Transverse colon (tissue), 4 donors: ENCODE measurements around the gene FLG. TPM values are rescaled to one million over a fixed set of nuclear protein-coding genes. Genes with fewer than 3 reads are reported as not detected.

ENCODE experiments used
- DNase-seq: peaks from one replicate; pipeline ENCODE4 v3.0.0-alpha.2; 2019
- H3K27ac ChIP-seq, 4 donors: fragments of 200-600 bp; sonication (generic); 2 replicates each; pipeline ENCODE4 v1.5.1; 2016 to 2018; ENCODE audit warnings: inconsistent platforms in 4 of 4
- H3K27me3 ChIP-seq: fragments of 200-600 bp; sonication (generic); 2 replicates; pipeline ENCODE4 v1.5.1; 2017; ENCODE audit warnings: inconsistent platforms
- H3K36me3 ChIP-seq, 4 donors: fragments of 200-600 bp; sonication (generic); 2 replicates each; pipeline ENCODE4 v1.5.1; 2017 to 2019; ENCODE audit warnings: inconsistent platforms in 4 of 4
- H3K4me1 ChIP-seq, 4 donors: fragments of 200-600 bp; sonication (generic); 2 replicates each; pipeline ENCODE4 v1.5.1; 2017 to 2020; ENCODE audit warnings: inconsistent platforms in 4 of 4
- H3K4me3 ChIP-seq, 4 donors: fragments of 200-600 bp; sonication (generic); 1 replicate in 1 of 4; 2 replicates in 3 of 4; pipeline versions ENCODE4 v1.5.1 to v1.6.1; 2017 to 2019; ENCODE audit warnings: inconsistent platforms in 4 of 4
- H3K9me3 ChIP-seq, 2 donors: fragments of 200-600 bp; sonication (generic); 2 replicates each; pipeline ENCODE4 v1.5.1; 2017 to 2019; ENCODE audit warnings: inconsistent platforms in 2 of 2
- CTCF ChIP-seq, 5 experiments: fragments of 200-600 bp in 3 of 5; fragments of 450-650 bp in 2 of 5; sonication (generic) in 3 of 5; IDR thresholded peaks; 1 replicate in 2 of 5; 2 replicates in 3 of 5; pipeline ENCODE4 v1.5.1; 2016 to 2017; ENCODE audit warnings: antibody characterized with exemption in 5 of 5, inconsistent platforms in 3 of 5, mild to moderate bottlenecking in 2 of 5, moderate library complexity in 1 of 5
- EP300 ChIP-seq: sonication (generic); formaldehyde crosslinking; IDR thresholded peaks from one replicate; pipeline ENCODE4 v1.6.1; 2017; ENCODE audit warnings: antibody characterized with exemption, low read depth
- POLR2A ChIP-seq: fragments of 450-650 bp; IDR thresholded peaks from one replicate; pipeline ENCODE4 v1.6.1; 2016; ENCODE audit warnings: antibody characterized with exemption, mild to moderate bottlenecking, moderate library complexity
- POLR2AphosphoS5 ChIP-seq, 3 donors: sonication (generic); formaldehyde crosslinking; IDR thresholded peaks; one replicate each; pipeline ENCODE4 v1.6.1; 2016; ENCODE audit warnings: antibody characterized with exemption in 3 of 3
- WGBS, 2 donors: methylation state at CpG; one replicate each; pipeline ENCODE4 v1.1.5; 2018; ENCODE audit warnings: low coverage in 1 of 2; 5-methylcytosine and 5-hydroxymethylcytosine counted together
- in situ Hi-C, 4 donors: fragments of 200-750 bp; cut with MboI; loops; one replicate each; pipeline versions ENCODE4 v1.15.0 to v1.15.1; 2017; ENCODE audit warnings: low sequenced_read_pairs in 3 of 4, low pct_ligation_motif_present in 1 of 4, low pct_unique_long_range_greater_than_20kb in 1 of 4
- intact Hi-C: fragments of 100-400 bp; cut with DNase I; formaldehyde crosslinking; loops from one replicate; pipeline ENCODE4 v1.15.1; 2023; ENCODE audit warnings: low total_unique reads
- total RNA-seq, 4 donors: library from RNA; depleted of rRNA; stranded (reverse); fragments of >200 nt; gene quantifications; one replicate each; pipeline ENCODE4 v1.1.0, GENCODE V29; 2016

Gene FLG
- total RNA-seq, 4 donors from 2014 or later: not detected

GRCh38 chr1:152356736-152357135 is 31.7 kb upstream of the FLG start:
- 33 to 63% methylated on average over 1 of the region's 1 CpG for WGBS, 2 donors
- Histone ChIP-seq H3K27ac (no peak overlapping the region), H3K9me3 (no peaks in the 10 kb centered on the region), H3K36me3 (no peaks in the 10 kb centered on the region), H3K4me1 (no peaks in the 10 kb centered on the region), H3K4me3 (no peak overlapping the region), H3K27me3 (no peaks in the 10 kb centered on the region)
- in situ Hi-C loops: no loop called here
- intact Hi-C loops: no loop called here
- DNase-seq: no peak
- TF ChIP-seq POLR2A (no peak), CTCF (IDR thresholded peaks at IDR 0.05) (no peak), POLR2AphosphoS5 (IDR thresholded peaks at IDR 0.05) (no peak), EP300 (no peak)

- Histone ChIP-seq H3K27ac (no peak overlapping the region), H3K36me3 (no peaks in the 10 kb centered on the region), H3K4me1 (no peaks in the 10 kb centered on the region), H3K9me3 (no peaks in the 10 kb centered on the region), H3K4me3 (no peak overlapping the region), H3K27me3 (no peaks in the 10 kb centered on the region)
- DNase-seq: no peak
- WGBS, 2 donors: 84 to 100% methylated on average over 2 of the region's 2 CpGs
- in situ Hi-C loops: no loop called here
- intact Hi-C loops: no loop called here
- TF ChIP-seq POLR2AphosphoS5 (IDR thresholded peaks at IDR 0.05) (no peak), POLR2A (no peak), EP300 (no peak), CTCF (IDR thresholded peaks at IDR 0.05) (no peak)
These were observed 24.6 kb upstream of the FLG start for GRCh38 chr1:152349611-152350010.

GRCh38 chr1:152348447-152348846 is 23.4 kb upstream of the FLG start:
- intact Hi-C loops: no loop called here
- in situ Hi-C loops: no loop called here
- no peak overlapping the region for H3K4me3 ChIP-seq

GRCh38 chr1:152347116-152347728 is 22.2 kb upstream of the FLG start:
- no peaks in the 10 kb centered on the region for H3K27me3 ChIP-seq
- no peak overlapping the region for H3K27ac ChIP-seq
- no peaks in the 10 kb centered on the region for H3K9me3 ChIP-seq
- DNase-seq: no peak
- no peaks in the 10 kb centered on the region for H3K36me3 ChIP-seq
- no peaks in the 10 kb centered on the region for H3K4me1 ChIP-seq
- in situ Hi-C loops: no loop called here
- intact Hi-C loops: no loop called here
- WGBS, 2 donors: 10 to 13% methylated on average over 8 of the region's 8 CpGs
- H3K4me3 ChIP-seq: no peak overlapping the region
- peak; percentile 62 to 85 (median 82) for TF ChIP-seq CTCF (IDR thresholded peaks at IDR 0.05)
- TF ChIP-seq POLR2A: no peak
- no peak for TF ChIP-seq POLR2AphosphoS5 (IDR thresholded peaks at IDR 0.05)
- no peak for TF ChIP-seq EP300

More at GRCh38 chr1:152348447-152348846, 23.4 kb upstream of the FLG start:
- Histone ChIP-seq H3K36me3 (no peaks in the 10 kb centered on the region), H3K27ac (no peak overlapping the region), H3K9me3 (no peaks in the 10 kb centered on the region), H3K27me3 (no peaks in the 10 kb centered on the region), H3K4me1 (no peaks in the 10 kb centered on the region)
- no peak for DNase-seq
- 29 to 57% methylated on average over 1 of the region's 1 CpG for WGBS, 2 donors
- no peak for TF ChIP-seq POLR2AphosphoS5 (IDR thresholded peaks at IDR 0.05)
- no peak for TF ChIP-seq EP300
- no peak for TF ChIP-seq POLR2A
- no peak for TF ChIP-seq CTCF (IDR thresholded peaks at IDR 0.05)
